Measurements from ENCODE around the gene CTNND2.

CTNND2 gene

DNA sequence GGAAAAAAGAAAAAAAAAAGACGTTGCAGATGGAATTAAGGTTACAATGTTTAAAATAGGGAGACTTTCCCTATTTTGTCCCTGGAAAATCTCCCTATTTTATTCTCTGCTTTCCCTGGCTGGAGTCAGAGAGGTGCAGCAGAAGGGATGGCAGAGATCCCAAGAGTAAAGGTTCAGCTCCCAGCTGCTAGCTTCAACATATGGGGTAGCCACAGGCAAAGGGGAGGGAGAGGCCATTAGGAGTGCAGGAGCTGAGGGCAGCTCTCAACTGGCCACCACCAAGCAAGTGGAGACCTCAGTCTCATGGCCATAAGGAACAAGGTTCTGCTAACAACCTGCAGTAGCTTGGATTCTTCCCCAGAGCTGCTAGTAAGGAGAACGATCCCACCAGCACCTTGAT lies 776.2 kb downstream of the CTNND2 start (continued):
- TF ChIP-seq, protein P1, sequence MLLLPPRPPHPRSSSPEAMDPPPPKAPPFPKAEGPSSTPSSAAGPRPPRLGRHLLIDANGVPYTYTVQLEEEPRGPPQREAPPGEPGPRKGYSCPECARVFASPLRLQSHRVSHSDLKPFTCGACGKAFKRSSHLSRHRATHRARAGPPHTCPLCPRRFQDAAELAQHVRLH (tag by site-specific recombination; IDR thresholded peaks at IDR 0.05), result no peak
- TF ChIP-seq ZNF664 (tag by site-specific recombination; IDR thresholded peaks at IDR 0.05) (no peak), ZNF514 (tag by site-specific recombination; IDR thresholded peaks at IDR 0.05) (no peak), ZNF501 (tag by site-specific recombination; IDR thresholded peaks at IDR 0.05) (no peak), ZNF621 (tag by site-specific recombination; IDR thresholded peaks at IDR 0.05) (no peak), HOXA7 (CRISPR knock-in tag; IDR thresholded peaks at IDR 0.05; ENCODE audit: borderline replicate concordance) (no peak)

DNA sequence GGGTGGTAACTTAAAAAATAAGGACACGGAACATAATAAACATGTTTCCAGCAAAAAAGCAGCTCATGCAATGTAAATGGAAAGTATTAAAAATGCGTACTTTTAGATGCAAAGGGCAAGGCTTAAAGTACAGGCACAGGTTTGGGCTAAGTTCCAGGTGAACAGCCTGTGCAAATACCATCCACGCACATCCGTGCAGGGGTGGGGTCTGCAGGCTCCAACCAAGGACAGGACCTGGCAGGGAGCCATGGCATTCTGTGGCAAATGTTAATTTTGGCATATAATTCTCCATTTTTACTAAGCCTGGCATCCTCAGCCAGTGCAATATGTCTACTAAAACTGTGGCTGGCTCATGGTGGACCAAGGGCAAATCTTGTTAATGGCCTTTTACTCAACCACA lies 777.4 kb downstream of the CTNND2 start:
- Histone ChIP-seq H3K36me3 (ENCODE audit: control insufficient read depth in 2 of 2, insufficient read depth in 1 of 2, low read length in 2 of 2) (no peaks in the 10 kb centered on the region), H3K4me1 (ENCODE audit: control insufficient read depth, insufficient read depth, low read length) (no peaks in the 10 kb centered on the region), H3K9me3 (ENCODE audit: control insufficient read depth, insufficient read depth, low read depth, low read length) (no peaks in the 10 kb centered on the region), H3K27ac (ENCODE audit: extremely low read depth, low read depth, low read length) (no peak overlapping the region), H3K4me3 (ENCODE audit: low read depth, low read length) (no peak overlapping the region)
- TF ChIP-seq, protein P2, sequence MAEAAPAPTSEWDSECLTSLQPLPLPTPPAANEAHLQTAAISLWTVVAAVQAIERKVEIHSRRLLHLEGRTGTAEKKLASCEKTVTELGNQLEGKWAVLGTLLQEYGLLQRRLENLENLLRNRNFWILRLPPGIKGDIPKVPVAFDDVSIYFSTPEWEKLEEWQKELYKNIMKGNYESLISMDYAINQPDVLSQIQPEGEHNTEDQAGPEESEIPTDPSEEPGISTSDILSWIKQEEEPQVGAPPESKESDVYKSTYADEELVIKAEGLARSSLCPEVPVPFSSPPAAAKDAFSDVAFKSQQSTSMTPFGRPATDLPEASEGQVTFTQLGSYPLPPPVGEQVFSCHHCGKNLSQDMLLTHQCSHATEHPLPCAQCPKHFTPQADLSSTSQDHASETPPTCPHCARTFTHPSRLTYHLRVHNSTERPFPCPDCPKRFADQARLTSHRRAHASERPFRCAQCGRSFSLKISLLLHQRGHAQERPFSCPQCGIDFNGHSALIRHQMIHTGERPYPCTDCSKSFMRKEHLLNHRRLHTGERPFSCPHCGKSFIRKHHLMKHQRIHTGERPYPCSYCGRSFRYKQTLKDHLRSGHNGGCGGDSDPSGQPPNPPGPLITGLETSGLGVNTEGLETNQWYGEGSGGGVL (tag by site-specific recombination; IDR thresholded peaks at IDR 0.05), result no peak
- TF ChIP-seq ZNF174 (tag by site-specific recombination; IDR thresholded peaks at IDR 0.05) (no peak), ZNF768 (tag by site-specific recombination; IDR thresholded peaks at IDR 0.05) (no peak), ZNF202 (tag by site-specific recombination; IDR thresholded peaks at IDR 0.05; ENCODE audit: borderline replicate concordance) (no peak), ZNF274 (IDR thresholded peaks at IDR 0.05; ENCODE audit: low read length) (no peak), ZNF274 (tag by site-specific recombination; IDR thresholded peaks at IDR 0.05; ENCODE audit: borderline replicate concordance) (no peak), ZNF530 (tag by site-specific recombination; IDR thresholded peaks at IDR 0.05; ENCODE audit: low read depth) (no peak), SCRT2 (tag by site-specific recombination; IDR thresholded peaks at IDR 0.05) (no peak), GLIS2 (tag by site-specific recombination; IDR thresholded peaks at IDR 0.05) (no peak), ZNF426 (tag by site-specific recombination; IDR thresholded peaks at IDR 0.05) (no peak), HOXD13 (CRISPR knock-in tag; IDR thresholded peaks at IDR 0.05; ENCODE audit: borderline replicate concordance) (no peak), TRIM28 (IDR thresholded peaks at IDR 0.05; ENCODE audit: borderline replicate concordance, low read length) (no peak), ZNF2 (tag by site-specific recombination; IDR thresholded peaks at IDR 0.05) (no peak), YY1 (tag by site-specific recombination; IDR thresholded peaks at IDR 0.05) (no peak)
- TF ChIP-seq, protein P3, sequence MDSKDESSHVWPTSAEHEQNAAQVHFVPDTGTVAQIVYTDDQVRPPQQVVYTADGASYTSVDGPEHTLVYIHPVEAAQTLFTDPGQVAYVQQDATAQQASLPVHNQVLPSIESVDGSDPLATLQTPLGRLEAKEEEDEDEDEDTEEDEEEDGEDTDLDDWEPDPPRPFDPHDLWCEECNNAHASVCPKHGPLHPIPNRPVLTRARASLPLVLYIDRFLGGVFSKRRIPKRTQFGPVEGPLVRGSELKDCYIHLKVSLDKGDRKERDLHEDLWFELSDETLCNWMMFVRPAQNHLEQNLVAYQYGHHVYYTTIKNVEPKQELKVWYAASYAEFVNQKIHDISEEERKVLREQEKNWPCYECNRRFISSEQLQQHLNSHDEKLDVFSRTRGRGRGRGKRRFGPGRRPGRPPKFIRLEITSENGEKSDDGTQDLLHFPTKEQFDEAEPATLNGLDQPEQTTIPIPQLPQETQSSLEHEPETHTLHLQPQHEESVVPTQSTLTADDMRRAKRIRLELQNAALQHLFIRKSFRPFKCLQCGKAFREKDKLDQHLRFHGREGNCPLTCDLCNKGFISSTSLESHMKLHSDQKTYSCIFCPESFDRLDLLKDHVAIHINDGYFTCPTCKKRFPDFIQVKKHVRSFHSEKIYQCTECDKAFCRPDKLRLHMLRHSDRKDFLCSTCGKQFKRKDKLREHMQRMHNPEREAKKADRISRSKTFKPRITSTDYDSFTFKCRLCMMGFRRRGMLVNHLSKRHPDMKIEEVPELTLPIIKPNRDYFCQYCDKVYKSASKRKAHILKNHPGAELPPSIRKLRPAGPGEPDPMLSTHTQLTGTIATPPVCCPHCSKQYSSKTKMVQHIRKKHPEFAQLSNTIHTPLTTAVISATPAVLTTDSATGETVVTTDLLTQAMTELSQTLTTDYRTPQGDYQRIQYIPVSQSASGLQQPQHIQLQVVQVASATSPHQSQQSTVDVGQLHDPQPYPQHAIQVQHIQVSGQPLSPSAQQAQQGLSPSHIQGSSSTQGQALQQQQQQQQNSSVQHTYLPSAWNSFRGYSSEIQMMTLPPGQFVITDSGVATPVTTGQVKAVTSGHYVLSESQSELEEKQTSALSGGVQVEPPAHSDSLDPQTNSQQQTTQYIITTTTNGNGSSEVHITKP (tag by site-specific recombination; IDR thresholded peaks at IDR 0.05), result no peak
- ChIA-PET POLR2A (no interaction called here), CTCF (no interaction called here)

DNA sequence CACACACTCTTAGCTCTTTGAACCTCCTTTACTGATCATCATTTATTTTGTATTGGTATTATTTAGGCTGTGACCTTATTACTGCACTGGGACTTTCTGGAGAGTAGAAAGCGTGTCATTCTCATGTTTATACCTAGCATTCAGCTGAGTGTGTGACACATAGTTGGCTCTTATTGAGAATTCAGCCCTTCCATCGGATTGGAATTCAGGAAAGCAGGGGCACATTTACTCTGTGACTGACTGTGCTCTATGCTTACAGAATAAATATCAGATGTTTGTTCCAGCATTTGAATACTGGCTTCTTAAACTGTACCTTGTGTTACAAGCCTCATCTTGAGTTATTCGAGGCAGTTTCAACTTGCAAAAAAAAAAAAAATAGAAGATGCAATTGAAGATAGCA lies 782.4 kb downstream of the CTNND2 start:
- Histone ChIP-seq H3K27ac (ENCODE audit: extremely low read depth, low read depth, low read length) (no peak overlapping the region), H3K4me3 (ENCODE audit: low read depth, low read length) (no peak overlapping the region), H3K9me3 (ENCODE audit: control insufficient read depth, insufficient read depth, low read depth, low read length) (no peaks in the 10 kb centered on the region), H3K4me1 (ENCODE audit: control insufficient read depth, insufficient read depth, low read length) (no peaks in the 10 kb centered on the region), H3K36me3 (ENCODE audit: control insufficient read depth in 2 of 2, insufficient read depth in 1 of 2, low read length in 2 of 2) (no peaks in the 10 kb centered on the region)
- ChIA-PET POLR2A (no interaction called here), CTCF (no interaction called here)
- TF ChIP-seq ZNF426 (tag by site-specific recombination; IDR thresholded peaks at IDR 0.05), result no peak
- no peak for TF ChIP-seq HOXD13 (CRISPR knock-in tag; IDR thresholded peaks at IDR 0.05; ENCODE audit: borderline replicate concordance)
- TF ChIP-seq, protein P4, sequence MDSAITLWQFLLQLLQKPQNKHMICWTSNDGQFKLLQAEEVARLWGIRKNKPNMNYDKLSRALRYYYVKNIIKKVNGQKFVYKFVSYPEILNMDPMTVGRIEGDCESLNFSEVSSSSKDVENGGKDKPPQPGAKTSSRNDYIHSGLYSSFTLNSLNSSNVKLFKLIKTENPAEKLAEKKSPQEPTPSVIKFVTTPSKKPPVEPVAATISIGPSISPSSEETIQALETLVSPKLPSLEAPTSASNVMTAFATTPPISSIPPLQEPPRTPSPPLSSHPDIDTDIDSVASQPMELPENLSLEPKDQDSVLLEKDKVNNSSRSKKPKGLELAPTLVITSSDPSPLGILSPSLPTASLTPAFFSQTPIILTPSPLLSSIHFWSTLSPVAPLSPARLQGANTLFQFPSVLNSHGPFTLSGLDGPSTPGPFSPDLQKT (IDR thresholded peaks at IDR 0.05; ENCODE audit: borderline replicate concordance, low read depth, low read length), result no peak
- no peak for TF ChIP-seq ZNF341 (tag by site-specific recombination; IDR thresholded peaks at IDR 0.05; ENCODE audit: low read depth)
- TF ChIP-seq ZNF221 (tag by site-specific recombination; IDR thresholded peaks at IDR 0.05; ENCODE audit: borderline replicate concordance), result no peak
